ENCODE data around the gene ZBED2. TPM values are rescaled to one million over a fixed set of nuclear protein-coding genes. Genes with fewer than 3 reads are reported as not detected.

The ZBED2 gene
- total and polyA plus RNA-seq, 2 experiments from 2014 or later, result not detected

DNA sequence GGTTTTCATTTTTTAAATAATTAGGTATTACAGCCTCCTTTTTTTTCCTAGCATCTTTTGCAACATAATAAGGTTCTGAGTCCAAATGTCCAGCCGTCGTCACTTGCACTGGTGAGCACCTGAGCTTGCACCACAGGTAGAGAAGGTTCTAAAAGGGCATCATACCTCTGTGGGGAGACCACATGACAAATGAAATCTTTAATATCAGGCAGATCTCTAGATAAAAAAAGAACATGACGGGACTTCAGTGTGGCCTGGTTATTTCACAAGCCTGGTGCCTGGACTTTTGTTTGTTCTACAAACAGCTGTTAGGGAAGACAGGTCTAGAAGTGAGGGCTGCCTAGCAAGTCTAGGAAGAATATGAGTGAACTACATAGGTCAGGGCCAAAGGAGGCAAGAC lies 3.6 kb downstream of the ZBED2 start:
- Histone ChIP-seq H3K4me2 (no peak overlapping the region), H2AFZ (no peak overlapping the region)

GRCh38 chr3:111590143-111590491 lies 5.0 kb downstream of the ZBED2 start:
- Histone ChIP-seq H4K20me1 (replicated peaks; ENCODE audit: insufficient read depth) (no peaks in the 10 kb centered on the region), H3K36me3 (ENCODE audit: insufficient read depth) (no peaks in the 10 kb centered on the region), H3K9me2 (ENCODE audit: insufficient read depth) (no peaks in the 10 kb centered on the region; the same call in 1 of the 2 replicates), H3K4me2 (no peak overlapping the region), H3K4me1 (ENCODE audit: insufficient read depth) (no peaks in the 10 kb centered on the region), H3K27me3 (ENCODE audit: insufficient read depth) (no peaks in the 10 kb centered on the region), H3F3A (replicated peaks; ENCODE audit: low read depth) (no peaks in the 10 kb centered on the region), H3K27ac (ENCODE audit: low read depth) (no peak overlapping the region), H2AFZ (no peak overlapping the region), H3K4me3 (no peak overlapping the region), H3K79me2 (replicated peaks; ENCODE audit: insufficient read depth) (no peaks in the 10 kb centered on the region)
- Mint-ChIP-seq H3K4me3 (no peak overlapping the region), H3K36me3 (ENCODE audit: low read depth) (no peaks in the 10 kb centered on the region; the same call in 2 of the 3 replicates), H3K9me3 (peaks cover 14% of the 10 kb centered on the region), H3K4me1 (no peaks in the 10 kb centered on the region), H3K27ac (no peak overlapping the region), H3K27me3 (ENCODE audit: insufficient read depth, low read depth, poor library complexity) (peaks cover 2% of the 10 kb centered on the region)
- DNase-seq (ENCODE audit: low spot score) (peak; percentile 3), ATAC-seq (no peak)
- TF ChIP-seq JUNB (IDR thresholded peaks at IDR 0.05; ENCODE audit: unreplicated experiment), result no peak
- TF ChIP-seq REST (IDR thresholded peaks at IDR 0.05; ENCODE audit: unreplicated experiment), result no peak
- TF ChIP-seq POLR2AphosphoS5 (IDR thresholded peaks at IDR 0.05; ENCODE audit: low read depth), result no peak
- TF ChIP-seq STAT1 (IDR thresholded peaks at IDR 0.05; ENCODE audit: unreplicated experiment), result no peak
- TF ChIP-seq, protein P1, sequence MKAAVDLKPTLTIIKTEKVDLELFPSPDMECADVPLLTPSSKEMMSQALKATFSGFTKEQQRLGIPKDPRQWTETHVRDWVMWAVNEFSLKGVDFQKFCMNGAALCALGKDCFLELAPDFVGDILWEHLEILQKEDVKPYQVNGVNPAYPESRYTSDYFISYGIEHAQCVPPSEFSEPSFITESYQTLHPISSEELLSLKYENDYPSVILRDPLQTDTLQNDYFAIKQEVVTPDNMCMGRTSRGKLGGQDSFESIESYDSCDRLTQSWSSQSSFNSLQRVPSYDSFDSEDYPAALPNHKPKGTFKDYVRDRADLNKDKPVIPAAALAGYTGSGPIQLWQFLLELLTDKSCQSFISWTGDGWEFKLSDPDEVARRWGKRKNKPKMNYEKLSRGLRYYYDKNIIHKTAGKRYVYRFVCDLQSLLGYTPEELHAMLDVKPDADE (IDR thresholded peaks at IDR 0.05), result no peak
- no peak for TF ChIP-seq ZNF331 (CRISPR knock-in tag; IDR thresholded peaks at IDR 0.05; ENCODE audit: low read depth)
- no peak for TF ChIP-seq EZH2 (IDR thresholded peaks at IDR 0.05; ENCODE audit: low read depth, unreplicated experiment)
- TF ChIP-seq ZNF462 (CRISPR knock-in tag; IDR thresholded peaks at IDR 0.05), result no peak
- TF ChIP-seq ZNF114 (CRISPR knock-in tag; IDR thresholded peaks at IDR 0.05), result no peak
- TF ChIP-seq CREB1 (CRISPR knock-in tag; IDR thresholded peaks at IDR 0.05; ENCODE audit: low read depth), result no peak

More for the DNA sequence above, 3.6 kb downstream of the ZBED2 start:
- ATAC-seq (no peak), DNase-seq (ENCODE audit: low spot score) (no peak)
- H3K27ac Mint-ChIP-seq, result no peak overlapping the region
- no peaks in the 10 kb centered on the region; the same call in 2 of the 3 replicates for H3K36me3 Mint-ChIP-seq (ENCODE audit: low read depth)
- peaks cover 2% of the 10 kb centered on the region for H3K27me3 Mint-ChIP-seq (ENCODE audit: insufficient read depth, low read depth, poor library complexity)
- no peaks in the 10 kb centered on the region for H4K20me1 ChIP-seq (replicated peaks; ENCODE audit: insufficient read depth)
- no peaks in the 10 kb centered on the region for H3K27me3 ChIP-seq (ENCODE audit: insufficient read depth)
- H3K36me3 ChIP-seq (ENCODE audit: insufficient read depth), result no peaks in the 10 kb centered on the region
- no peak overlapping the region for H3K27ac ChIP-seq (ENCODE audit: low read depth)
- H3K9me3 Mint-ChIP-seq, result peaks cover 11% of the 10 kb centered on the region
- no peaks in the 10 kb centered on the region for H3K79me2 ChIP-seq (replicated peaks; ENCODE audit: insufficient read depth)
- no peaks in the 10 kb centered on the region for H3K4me1 Mint-ChIP-seq
- H3K4me3 ChIP-seq, result no peak overlapping the region
- H3K9me2 ChIP-seq (ENCODE audit: insufficient read depth), result no peaks in the 10 kb centered on the region; the same call in 1 of the 2 replicates
- no peaks in the 10 kb centered on the region for H3K4me1 ChIP-seq (ENCODE audit: insufficient read depth)
- no peaks in the 10 kb centered on the region for H3F3A ChIP-seq (replicated peaks; ENCODE audit: low read depth)
- no peak for TF ChIP-seq ZNF331 (CRISPR knock-in tag; IDR thresholded peaks at IDR 0.05; ENCODE audit: low read depth)
- H3K4me3 Mint-ChIP-seq, result no peak overlapping the region

All from GM23338 (cell line).